HCT116 (cell line): ENCODE data around the gene PLA2G2E. TPM values are rescaled to one million over a fixed set of nuclear protein-coding genes. Genes with fewer than 3 reads are reported as not detected.
A peak's percentile ranks its signal among the peaks of the same experiment; 100 is the strongest.

ENCODE experiments used
- ATAC-seq: fragments of 200-7000 bp; cut with Tn5 transposase; 2 replicates; pipeline ENCODE4 v1.9.1; 2020; ENCODE audit warnings: mild to moderate bottlenecking, moderate library complexity
- BruUV-seq: library from RNA; stranded (reverse); fragments of 400-500 nt; replicated peaks from 2 replicates; lab custom pipeline; 2021; lab: Mats Ljungman, UMichigan
- CTCF ChIA-PET: fragments of 300-600 bp; sonication (Branson Sonifier 250); formaldehyde crosslinking; loops from one replicate; lab custom pipeline; 2021; ENCODE audit warnings: antibody characterized with exemption; lab: Charles Lee
- POLR2A ChIA-PET: fragments of 300-600, 350-600 bp; sonication (Branson Sonifier 250); formaldehyde crosslinking; loops from one replicate; lab custom pipeline; 2021; ENCODE audit warnings: antibody characterized with exemption; lab: Charles Lee
- RAD21 ChIA-PET, 2 experiments: fragments of 300-600 bp; sonication (Branson Sonifier 250); formaldehyde crosslinking; loops; one replicate each; lab custom pipeline; 2023; ENCODE audit warnings: low total read pairs in 2 of 2; ENCODE audit not compliant: uncharacterized antibody in 2 of 2, unreplicated experiment in 2 of 2, low non-redundant PET in 1 of 2; lab: Charles Lee
- DNase-seq: peaks from one replicate; pipeline ENCODE4 v3.0.0-alpha.2; 2010; ENCODE audit warnings: low read depth, low spot score
- H2AFZ ChIP-seq: fragments of 200-600 bp; shearing (Covaris generic), sonication (generic); 2 replicates; pipeline ENCODE4 v1.6.1; 2017; ENCODE audit warnings: low read depth, mixed run types, mixed read lengths, antibody characterized with exemption, low read length; ENCODE audit not compliant: poor library complexity, severe bottlenecking
- H3K27ac ChIP-seq: 2 replicates; pipeline ENCODE4 v1.5.1; 2012; ENCODE audit warnings: low read depth, low read length
- H3K27me3 ChIP-seq: fragments of 200-600 bp; sonication (generic); 2 replicates; pipeline ENCODE4 v1.6.1; 2016; ENCODE audit warnings: mixed run types, low read length, mixed read lengths; ENCODE audit not compliant: insufficient read depth
- H3K36me3 ChIP-seq, 2 experiments: fragments of 200-500 bp in 1 of 2; fragments of 200-600 bp in 1 of 2; sonication (Bioruptor generic) in 1 of 2; sonication (generic) in 1 of 2; 2 replicates each; pipeline versions ENCODE4 v1.5.1 to v1.6.1; 2014 to 2016; ENCODE audit warnings: low read length in 2 of 2, inconsistent platforms in 1 of 2, mixed read lengths in 1 of 2, mixed run types in 1 of 2; ENCODE audit not compliant: insufficient read depth in 2 of 2, control insufficient read depth in 1 of 2
- H3K4me1 ChIP-seq, 2 experiments: fragments of 200-600 bp in 1 of 2; sonication (generic) in 1 of 2; 2 replicates each; pipeline versions ENCODE4 v1.5.1 to v1.6.1; 2012 to 2017; ENCODE audit warnings: low read length in 2 of 2, inconsistent platforms in 1 of 2, mild to moderate bottlenecking in 1 of 2, mixed read lengths in 1 of 2, mixed run types in 1 of 2, moderate library complexity in 1 of 2; ENCODE audit not compliant: insufficient read depth in 2 of 2, control insufficient read depth in 1 of 2
- H3K4me2 ChIP-seq: fragments of 200-600 bp; sonication (generic); 2 replicates; pipeline ENCODE4 v1.6.1; 2017; ENCODE audit warnings: mixed run types, low read length, mixed read lengths
- H3K4me3 ChIP-seq, 2 experiments: fragments of 200-600 bp in 1 of 2; sonication (generic) in 1 of 2; replicated peaks in 1 of 2; 2 replicates each; pipeline ENCODE4 v1.5.1; 2011 to 2016; ENCODE audit warnings: low read length in 2 of 2, control low read depth in 1 of 2, low read depth in 1 of 2, mild to moderate bottlenecking in 1 of 2, mixed read lengths in 1 of 2, mixed run types in 1 of 2
- H3K79me2 ChIP-seq: fragments of 200-600 bp; sonication (generic); 2 replicates; pipeline ENCODE4 v1.6.1; 2017; ENCODE audit warnings: mild to moderate bottlenecking, mixed run types, low read length, moderate library complexity, mixed read lengths; ENCODE audit not compliant: insufficient read depth
- H3K9ac ChIP-seq: fragments of 200-600 bp; sonication (generic); 2 replicates; pipeline ENCODE4 v1.6.1; 2016; ENCODE audit warnings: low read length, mixed read lengths
- H3K9me2 ChIP-seq: fragments of 200-600 bp; sonication (generic), shearing (Covaris generic); 2 replicates; pipeline ENCODE4 v1.6.1; 2017; ENCODE audit warnings: mixed run types, mild to moderate bottlenecking, moderate library complexity; ENCODE audit not compliant: insufficient read depth
- H3K9me3 ChIP-seq, 2 experiments: fragments of 200-500 bp in 1 of 2; fragments of 200-600 bp in 1 of 2; sonication (Bioruptor generic) in 1 of 2; sonication (generic) in 1 of 2; 2 replicates each; pipeline ENCODE4 v1.6.1; 2014 to 2017; ENCODE audit warnings: low read length in 2 of 2, mixed read lengths in 2 of 2, inconsistent platforms in 1 of 2, low read depth in 1 of 2, mild to moderate bottlenecking in 1 of 2, mixed run types in 1 of 2, moderate library complexity in 1 of 2; ENCODE audit not compliant: control insufficient read depth in 1 of 2, insufficient read depth in 1 of 2
- H4K20me1 ChIP-seq: fragments of 200-600 bp; sonication (generic), shearing (Covaris generic); 2 replicates; pipeline ENCODE4 v1.6.1; 2017; ENCODE audit warnings: mixed run types, mild to moderate bottlenecking, moderate library complexity; ENCODE audit not compliant: insufficient read depth
- EGR1 ChIP-seq: IDR thresholded peaks from 2 replicates; pipeline ENCODE4 v1.6.1; 2012; ENCODE audit warnings: low read depth
- ELF1 ChIP-seq: IDR thresholded peaks from 2 replicates; pipeline ENCODE4 v1.6.1; 2012; ENCODE audit warnings: low read depth, borderline replicate concordance
- SP1 ChIP-seq: IDR thresholded peaks from 2 replicates; pipeline ENCODE4 v1.6.1; 2012; ENCODE audit warnings: low read depth
- YY1 ChIP-seq: IDR thresholded peaks from 2 replicates; pipeline ENCODE4 v1.6.1; 2011; ENCODE audit warnings: low read length, low read depth, moderate library complexity, mild to moderate bottlenecking; ENCODE audit not compliant: insufficient replicate concordance; ENCODE audit errors: extremely low read depth
- ZNF274 ChIP-seq: fragments of 200-500 bp; sonication (Bioruptor generic); IDR thresholded peaks from 2 replicates; pipeline ENCODE4 v1.6.1; 2014; ENCODE audit warnings: mild to moderate bottlenecking, low read depth, low read length, inconsistent platforms
- intact Hi-C: fragments of 100-400 bp; cut with micrococcal nuclease; formaldehyde crosslinking; loops from 2 replicates; pipeline ENCODE4 v1.10.0; 2022
- total RNA-seq: library from RNA; stranded (reverse); gene quantifications from one replicate; pipeline ENCODE4 v1.2.1, GENCODE V29; 2021; ENCODE audit not compliant: unreplicated experiment
- TF ChIP-seq, protein P1 (sequence below), 3 experiments: fragments of 200-600 bp in 1 of 3; sonication (generic) in 1 of 3; IDR thresholded peaks in 2 of 3; conservative IDR thresholded peaks in 1 of 3; 2 replicates each; pipeline ENCODE4 v1.5.1; 2012 to 2017; ENCODE audit warnings: low read depth in 2 of 3, low read length in 2 of 3, antibody characterized with exemption in 1 of 3, borderline replicate concordance in 1 of 3, control low read depth in 1 of 3, mild to moderate bottlenecking in 1 of 3, mixed read lengths in 1 of 3, mixed run types in 1 of 3, moderate library complexity in 1 of 3; ENCODE audit not compliant: insufficient read depth in 1 of 3
- TF ChIP-seq, protein P2 (sequence below): IDR thresholded peaks from 2 replicates; pipeline ENCODE4 v1.6.1; 2012

The PLA2G2E gene
- total RNA-seq, 1 experiment from 2014 or later = not detected

DNA sequence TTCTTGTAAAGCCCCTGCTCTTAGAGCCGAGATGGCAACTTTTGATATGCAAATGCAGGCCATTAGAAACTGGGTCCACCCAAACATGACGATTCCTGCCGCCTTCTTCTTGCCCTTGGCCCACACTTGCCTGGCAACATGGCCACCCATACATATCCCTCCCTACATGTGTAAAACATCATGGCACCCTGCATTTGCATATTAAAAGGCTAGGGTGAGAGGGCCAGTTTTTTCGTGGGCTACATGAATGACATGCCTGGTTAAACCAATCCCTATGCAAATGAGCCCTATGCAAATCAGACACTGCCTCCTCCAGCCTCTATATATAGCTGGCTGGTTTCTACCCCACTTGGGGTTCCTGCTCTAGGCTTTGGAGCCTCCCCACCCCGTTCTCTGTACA lies 37.2 kb upstream of the PLA2G2E start:
- CTCF ChIA-PET = no interaction called here
- DNase-seq = no peak
- no peak overlapping the region for H3K4me2 ChIP-seq

GRCh38 chr1:19957779-19958178 lies 34.4 kb upstream of the PLA2G2E start:
- TF ChIP-seq SP1 = no peak
- TF ChIP-seq, protein P1, sequence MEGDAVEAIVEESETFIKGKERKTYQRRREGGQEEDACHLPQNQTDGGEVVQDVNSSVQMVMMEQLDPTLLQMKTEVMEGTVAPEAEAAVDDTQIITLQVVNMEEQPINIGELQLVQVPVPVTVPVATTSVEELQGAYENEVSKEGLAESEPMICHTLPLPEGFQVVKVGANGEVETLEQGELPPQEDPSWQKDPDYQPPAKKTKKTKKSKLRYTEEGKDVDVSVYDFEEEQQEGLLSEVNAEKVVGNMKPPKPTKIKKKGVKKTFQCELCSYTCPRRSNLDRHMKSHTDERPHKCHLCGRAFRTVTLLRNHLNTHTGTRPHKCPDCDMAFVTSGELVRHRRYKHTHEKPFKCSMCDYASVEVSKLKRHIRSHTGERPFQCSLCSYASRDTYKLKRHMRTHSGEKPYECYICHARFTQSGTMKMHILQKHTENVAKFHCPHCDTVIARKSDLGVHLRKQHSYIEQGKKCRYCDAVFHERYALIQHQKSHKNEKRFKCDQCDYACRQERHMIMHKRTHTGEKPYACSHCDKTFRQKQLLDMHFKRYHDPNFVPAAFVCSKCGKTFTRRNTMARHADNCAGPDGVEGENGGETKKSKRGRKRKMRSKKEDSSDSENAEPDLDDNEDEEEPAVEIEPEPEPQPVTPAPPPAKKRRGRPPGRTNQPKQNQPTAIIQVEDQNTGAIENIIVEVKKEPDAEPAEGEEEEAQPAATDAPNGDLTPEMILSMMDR (IDR thresholded peaks at IDR 0.05 in 2 of 3, conservative IDR thresholded peaks at IDR 0.05 in 1 of 3; ENCODE audit: borderline replicate concordance in 1 of 3, insufficient read depth in 1 of 3, low read depth in 2 of 3, low read length in 2 of 3) = peak in 2 of 3 experiments; percentile 41 to 43; a peak in 3 of 6 replicates
- ATAC-seq (peak; percentile 76), DNase-seq (no peak)
- no peak overlapping the region for H3K4me3 ChIP-seq
- H3K4me2 ChIP-seq = no peak overlapping the region
- CTCF ChIA-PET = interaction anchor here (0.8 to 1.1 kb wide), 2 partner anchors 8 to 17 kb away, joined by 3 to 4 read pairs; no protein-coding TSS in a partner anchor
- no peaks in the 10 kb centered on the region for H3K9me2 ChIP-seq
- H3K4me1 ChIP-seq = no peaks in the 10 kb centered on the region
- no TSS peak for BruUV-seq
- no peaks in the 10 kb centered on the region for H3K79me2 ChIP-seq
- intact Hi-C loops = no loop called here
- RAD21 ChIA-PET = no interaction called here
- H3K27me3 ChIP-seq = peaks cover 7% of the 10 kb centered on the region; the same call in 1 of the 2 replicates
- POLR2A ChIA-PET = no interaction called here
- no peaks in the 10 kb centered on the region for H3K36me3 ChIP-seq
- no peaks in the 10 kb centered on the region for H4K20me1 ChIP-seq
- H3K27ac ChIP-seq = no peak overlapping the region
- no peak overlapping the region for H2AFZ ChIP-seq
- peaks cover 3 to 15% of the 10 kb centered on the region in 2 experiments; a peak in 2 of 4 replicates for H3K9me3 ChIP-seq
- no peak overlapping the region for H3K9ac ChIP-seq

More for the DNA sequence above, 37.2 kb upstream of the PLA2G2E start:
- Histone ChIP-seq H3K36me3 (no peaks in the 10 kb centered on the region), H3K27ac (no peak overlapping the region), H3K9me2 (no peaks in the 10 kb centered on the region), H3K27me3 (peaks cover 13% of the 10 kb centered on the region; the same call in 1 of the 2 replicates), H3K4me3 (no peak overlapping the region), H3K4me1 (no peaks in the 10 kb centered on the region), H2AFZ (no peak overlapping the region), H3K79me2 (no peaks in the 10 kb centered on the region), H4K20me1 (no peaks in the 10 kb centered on the region), H3K9ac (no peak overlapping the region), H3K9me3 (no peaks in the 10 kb centered on the region)
- ChIA-PET RAD21 (no interaction called here), POLR2A (no interaction called here)
- ATAC-seq = no peak
- BruUV-seq = no TSS peak
- TF ChIP-seq, protein P1 (IDR thresholded peaks at IDR 0.05 in 2 of 3, conservative IDR thresholded peaks at IDR 0.05 in 1 of 3; ENCODE audit: borderline replicate concordance in 1 of 3, insufficient read depth in 1 of 3, low read depth in 2 of 3, low read length in 2 of 3) = no peak
- TF ChIP-seq, protein P2, sequence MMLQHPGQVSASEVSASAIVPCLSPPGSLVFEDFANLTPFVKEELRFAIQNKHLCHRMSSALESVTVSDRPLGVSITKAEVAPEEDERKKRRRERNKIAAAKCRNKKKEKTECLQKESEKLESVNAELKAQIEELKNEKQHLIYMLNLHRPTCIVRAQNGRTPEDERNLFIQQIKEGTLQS = no peak
- TF ChIP-seq ZNF274 = no peak
- TF ChIP-seq ELF1 = no peak
- no peak for TF ChIP-seq YY1
- no peak for TF ChIP-seq EGR1
- intact Hi-C loops = no loop called here
